Upper lobe of left lung (tissue), 4 donors: ENCODE data around the gene RBP5.

Experiments
- EP300 ChIP-seq, 4 donors: sonication (generic); formaldehyde crosslinking; IDR thresholded peaks; one replicate each; pipeline ENCODE4 v1.5.1; 2017; ENCODE audit warnings: antibody characterized with exemption in 4 of 4, control low read depth in 2 of 4
- POLR2AphosphoS5 ChIP-seq, 2 donors: sonication (generic); formaldehyde crosslinking; IDR thresholded peaks; one replicate each; pipeline ENCODE4 v1.5.1; 2017; ENCODE audit warnings: antibody characterized with exemption in 2 of 2
- TF ChIP-seq, protein P1 (sequence below), 6 experiments: fragments of 450-650 bp in 4 of 6; fragments of 200-600 bp in 2 of 6; sonication (generic) in 2 of 6; IDR thresholded peaks; one replicate each; pipeline ENCODE4 v1.5.1; 2016 to 2019; ENCODE audit warnings: antibody characterized with exemption in 6 of 6

DNA sequence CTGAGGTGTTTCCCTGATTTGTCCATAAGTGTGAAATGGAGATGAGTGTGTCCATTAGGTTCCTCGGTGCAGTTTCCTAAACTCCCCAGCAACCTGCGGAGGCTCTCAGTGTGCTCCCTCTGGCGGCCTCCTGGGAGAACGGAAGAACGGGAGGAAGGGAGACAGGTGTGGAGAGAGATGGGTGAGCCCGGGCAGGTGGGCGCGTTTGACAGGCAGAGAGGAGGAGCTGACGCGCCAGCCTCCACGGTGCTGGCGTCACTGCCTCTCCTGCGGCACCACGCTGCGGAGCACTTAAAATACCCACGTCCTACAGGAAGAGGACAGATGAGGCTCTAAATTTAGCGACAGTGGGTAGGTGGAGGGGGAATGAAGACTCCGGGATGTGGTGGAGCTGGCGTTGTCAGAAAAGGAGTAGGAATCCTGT lies 34.0 kb upstream of the RBP5 start:
- TF ChIP-seq, protein P1, sequence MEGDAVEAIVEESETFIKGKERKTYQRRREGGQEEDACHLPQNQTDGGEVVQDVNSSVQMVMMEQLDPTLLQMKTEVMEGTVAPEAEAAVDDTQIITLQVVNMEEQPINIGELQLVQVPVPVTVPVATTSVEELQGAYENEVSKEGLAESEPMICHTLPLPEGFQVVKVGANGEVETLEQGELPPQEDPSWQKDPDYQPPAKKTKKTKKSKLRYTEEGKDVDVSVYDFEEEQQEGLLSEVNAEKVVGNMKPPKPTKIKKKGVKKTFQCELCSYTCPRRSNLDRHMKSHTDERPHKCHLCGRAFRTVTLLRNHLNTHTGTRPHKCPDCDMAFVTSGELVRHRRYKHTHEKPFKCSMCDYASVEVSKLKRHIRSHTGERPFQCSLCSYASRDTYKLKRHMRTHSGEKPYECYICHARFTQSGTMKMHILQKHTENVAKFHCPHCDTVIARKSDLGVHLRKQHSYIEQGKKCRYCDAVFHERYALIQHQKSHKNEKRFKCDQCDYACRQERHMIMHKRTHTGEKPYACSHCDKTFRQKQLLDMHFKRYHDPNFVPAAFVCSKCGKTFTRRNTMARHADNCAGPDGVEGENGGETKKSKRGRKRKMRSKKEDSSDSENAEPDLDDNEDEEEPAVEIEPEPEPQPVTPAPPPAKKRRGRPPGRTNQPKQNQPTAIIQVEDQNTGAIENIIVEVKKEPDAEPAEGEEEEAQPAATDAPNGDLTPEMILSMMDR (IDR thresholded peaks at IDR 0.05): peak in 5 of 6 experiments; percentile 41 to 55 (median 49)
- TF ChIP-seq POLR2AphosphoS5 (IDR thresholded peaks at IDR 0.05): no peak
- no peak for TF ChIP-seq EP300 (IDR thresholded peaks at IDR 0.05)
